Kidney (tissue), 14 donors: Measurements from ENCODE around the gene CATSPERD. TPM values are rescaled to one million over a fixed set of nuclear protein-coding genes. Genes with fewer than 3 reads are reported as not detected.

Experiments
- DNase-seq, 5 donors: peaks; one replicate each; pipeline ENCODE4 v3.0.0-alpha.2; 2013 to 2020
- FAIRE-seq: peaks from 2 replicates; lab custom pipeline; 2012; peaks lifted over from hg19 to GRCh38; lab: Jason Lieb, UNC
- H3K27ac ChIP-seq, 2 donors: one replicate each; pipeline ENCODE4 v1.7.0; 2013; ENCODE audit warnings: low read depth in 2 of 2, low read length in 2 of 2, inconsistent platforms in 1 of 2
- H3K27me3 ChIP-seq: one replicate; pipeline ENCODE4 v1.7.1; 2013; ENCODE audit warnings: low read length, inconsistent platforms; ENCODE audit not compliant: control insufficient read depth, insufficient read depth
- H3K36me3 ChIP-seq, 3 donors: one replicate each; pipeline versions ENCODE4 v1.7.0 to v1.7.1; 2013; ENCODE audit warnings: low read length in 3 of 3, control low read depth in 1 of 3, inconsistent platforms in 1 of 3; ENCODE audit not compliant: insufficient read depth in 3 of 3, control insufficient read depth in 2 of 3
- H3K4me1 ChIP-seq, 3 donors: one replicate each; pipeline versions ENCODE4 v1.7.0 to v1.7.1; 2013; ENCODE audit warnings: low read length in 3 of 3, inconsistent platforms in 1 of 3, low read depth in 1 of 3; ENCODE audit not compliant: control insufficient read depth in 2 of 3, insufficient read depth in 2 of 3
- H3K4me3 ChIP-seq, 3 donors: one replicate each; pipeline versions ENCODE4 v1.7.0 to v1.8.1; 2013; ENCODE audit warnings: low read length in 3 of 3, control low read depth in 1 of 3, inconsistent platforms in 1 of 3
- H3K9ac ChIP-seq, 3 donors: one replicate each; pipeline versions ENCODE4 v1.7.0 to v1.7.1; 2013; ENCODE audit warnings: low read length in 3 of 3, control low read depth in 1 of 3, inconsistent platforms in 1 of 3
- H3K9me3 ChIP-seq, 3 donors: one replicate each; pipeline versions ENCODE4 v1.7.0 to v1.7.1; 2013; ENCODE audit warnings: low read length in 3 of 3, control low read depth in 1 of 3, inconsistent platforms in 1 of 3; ENCODE audit not compliant: control insufficient read depth in 2 of 3, insufficient read depth in 1 of 3
- intact Hi-C: fragments of 100-400 bp; cut with DNase I; formaldehyde crosslinking; loops from one replicate; pipeline ENCODE4 v1.11.1; 2022
- polyA plus RNA-seq: library from polyadenylated mRNA; stranded (reverse); fragments of 350-450 nt; fragmentation: Illumina TruSeq; extraction: RNeasy Lipid Tissue Mini Kit (QIAGEN cat#74804); gene quantifications from one replicate; pipeline ENCODE4 v1.2.3, GENCODE V29; 2014; ENCODE audit warnings: low read depth, low replicate concordance; ENCODE audit not compliant: insufficient read depth
- total RNA-seq: library from RNA; stranded (reverse); fragmentation: NEBNext Ultra II Directional; extraction: Animal tissue kit (Norgen Biotek cat#: 25700); gene quantifications from one replicate; pipeline ENCODE4 v1.2.1, GENCODE V29; 2021
- TF ChIP-seq, protein P1 (sequence below): IDR thresholded peaks from 3 replicates; pipeline ENCODE4 v1.5.1; 2012; ENCODE audit warnings: mild to moderate bottlenecking, moderate library complexity, borderline replicate concordance; ENCODE audit not compliant: insufficient read depth; ENCODE audit errors: extremely low read depth
- donor health status: control.
- donor health status: control.
- donor health status: control.
- donor health status: control.
- donor health status: control.
- donor health status: DM: yes; HTN: yes; CAD: no.
- donor health status: Normal renal cell carcinoma (clear cell type).

CATSPERD gene
- total and polyA plus RNA-seq, 2 donors from 2014 or later, result not detected

DNA sequence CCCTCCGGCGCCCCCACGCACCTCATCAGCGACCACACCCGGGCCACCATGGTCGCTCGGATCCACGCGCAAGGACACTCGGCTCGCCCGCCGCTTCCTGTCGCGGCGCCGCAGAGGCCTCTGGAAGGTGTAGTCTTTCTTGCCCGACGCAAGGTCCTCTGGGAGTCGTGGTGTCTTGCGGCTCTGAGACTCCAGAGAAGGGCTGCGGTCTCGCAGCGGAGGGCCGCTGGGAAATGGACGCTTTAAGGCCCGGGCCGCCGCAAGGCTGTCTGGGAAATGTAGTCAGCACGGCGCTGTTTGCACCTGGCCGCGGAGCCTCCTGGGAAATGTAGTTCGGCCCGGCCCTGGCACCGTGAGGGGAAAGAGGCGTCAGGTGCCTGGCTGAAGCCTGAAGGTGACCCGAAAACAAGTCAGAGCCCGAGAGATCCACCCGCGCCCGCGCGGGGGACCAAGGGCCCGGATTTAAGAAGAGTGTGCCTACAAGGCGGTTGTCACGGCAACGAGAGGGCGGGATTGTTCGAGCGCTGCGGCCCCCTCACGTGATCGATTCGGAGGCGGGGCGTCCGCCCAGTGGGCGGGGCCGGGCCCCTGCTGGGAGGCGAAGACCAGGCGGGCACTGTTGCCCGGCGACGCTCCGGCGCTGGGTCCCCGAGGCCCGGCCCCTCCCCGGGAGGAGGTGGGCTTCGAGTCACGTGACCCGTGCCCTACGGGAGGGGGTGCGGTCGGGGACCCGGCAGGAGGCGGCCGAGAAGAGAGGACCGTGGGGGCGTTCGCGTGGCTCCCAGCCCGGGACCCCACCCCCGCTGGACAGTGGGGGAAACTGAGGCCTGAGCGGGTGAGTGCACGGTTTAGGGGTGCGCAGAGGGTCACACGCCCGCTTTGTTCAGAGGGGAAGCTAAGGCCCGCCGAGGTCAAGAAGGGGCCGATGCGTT is 39.7 kb upstream of the CATSPERD start, which contains the start of the genes HSD11B1L and MICOS13:
Gene HSD11B1L (plus strand): TSS at position 591 of the 932 bp plus-strand sequence. CDS start 3,806 bp downstream, outside the sequence.
Gene MICOS13 (minus strand): TSS at position 80 of the 932 bp plus-strand sequence. CDS start 30 bp downstream, at position 50.
- Histone ChIP-seq H3K36me3 (no peaks in the 10 kb centered on the region), H3K9me3 (no peaks in the 10 kb centered on the region), H3K4me1 (peaks cover 0 to 12% (median 5%) of the 10 kb centered on the region in 3 donors), H3K27ac (peak within 1 kb of the TSS; percentile 86 to 94), H3K9ac (peak within 1 kb of the TSS; percentile 75 to 97 (median 92)), H3K27me3 (no peaks in the 10 kb centered on the region), H3K4me3 (peak within 1 kb of the TSS; percentile 80 to 99 (median 97))
- TF ChIP-seq, protein P1, sequence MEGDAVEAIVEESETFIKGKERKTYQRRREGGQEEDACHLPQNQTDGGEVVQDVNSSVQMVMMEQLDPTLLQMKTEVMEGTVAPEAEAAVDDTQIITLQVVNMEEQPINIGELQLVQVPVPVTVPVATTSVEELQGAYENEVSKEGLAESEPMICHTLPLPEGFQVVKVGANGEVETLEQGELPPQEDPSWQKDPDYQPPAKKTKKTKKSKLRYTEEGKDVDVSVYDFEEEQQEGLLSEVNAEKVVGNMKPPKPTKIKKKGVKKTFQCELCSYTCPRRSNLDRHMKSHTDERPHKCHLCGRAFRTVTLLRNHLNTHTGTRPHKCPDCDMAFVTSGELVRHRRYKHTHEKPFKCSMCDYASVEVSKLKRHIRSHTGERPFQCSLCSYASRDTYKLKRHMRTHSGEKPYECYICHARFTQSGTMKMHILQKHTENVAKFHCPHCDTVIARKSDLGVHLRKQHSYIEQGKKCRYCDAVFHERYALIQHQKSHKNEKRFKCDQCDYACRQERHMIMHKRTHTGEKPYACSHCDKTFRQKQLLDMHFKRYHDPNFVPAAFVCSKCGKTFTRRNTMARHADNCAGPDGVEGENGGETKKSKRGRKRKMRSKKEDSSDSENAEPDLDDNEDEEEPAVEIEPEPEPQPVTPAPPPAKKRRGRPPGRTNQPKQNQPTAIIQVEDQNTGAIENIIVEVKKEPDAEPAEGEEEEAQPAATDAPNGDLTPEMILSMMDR, result no peak
- intact Hi-C loops, result no loop called here
- DNase-seq (peak; percentile 99 to 100 (median 99)), FAIRE-seq (peak; percentile 94)

- FAIRE-seq (no peak), DNase-seq (peak in 1 of 5 donors; percentile 65)
- H3K27ac ChIP-seq, result peak overlapping the region in 1 of 2 donors; percentile 94
Observed at GRCh38 chr19:5681391-5682106, 38.9 kb upstream of the CATSPERD start.

GRCh38 chr19:5682107-5682482 is 38.3 kb upstream of the CATSPERD start:
- FAIRE-seq, result no peak
- Histone ChIP-seq H3K9me3 (no peaks in the 10 kb centered on the region), H3K36me3 (no peaks in the 10 kb centered on the region), H3K27me3 (no peaks in the 10 kb centered on the region), H3K27ac (no peak overlapping the region), H3K9ac (no peak overlapping the region), H3K4me1 (peaks cover 0 to 12% (median 5%) of the 10 kb centered on the region in 3 donors), H3K4me3 (no peak overlapping the region)
- intact Hi-C loops, result no loop called here
- DNase-seq, result peak in 1 of 5 donors; percentile 58
- TF ChIP-seq, protein P1, result no peak

More at GRCh38 chr19:5681391-5682106, 38.9 kb upstream of the CATSPERD start:
- intact Hi-C loops, result no loop called here
- Histone ChIP-seq H3K4me3 (peak overlapping the region; percentile 39 to 99 (median 67)), H3K4me1 (peaks cover 0 to 12% (median 5%) of the 10 kb centered on the region in 3 donors), H3K9me3 (no peaks in the 10 kb centered on the region), H3K27me3 (no peaks in the 10 kb centered on the region), H3K9ac (peak overlapping the region in 2 of 3 donors; percentile 43 to 49), H3K36me3 (no peaks in the 10 kb centered on the region)
- TF ChIP-seq, protein P1, result no peak
